ENCODE results near the gene PARP1. TPM values are rescaled to one million over a fixed set of nuclear protein-coding genes. Genes with fewer than 3 reads are reported as not detected.

The PARP1 gene
- total RNA-seq, 2 donors from 2014 or later: 70.3 TPM

GRCh38 chr1:226397011-226397926 is 10.6 kb downstream of the PARP1 start:
- H3K9me3 ChIP-seq: no peaks in the 10 kb centered on the region
- no peak for TF ChIP-seq CTCF (IDR thresholded peaks at IDR 0.05)
- peaks cover 18% of the 10 kb centered on the region for H3K36me3 ChIP-seq
- DNase-seq (ENCODE audit: low spot score): no peak
- ATAC-seq (ENCODE audit: insufficient number of reproducible peaks, low FRiP score, low read depth): no peak
- H3K4me3 ChIP-seq: no peak overlapping the region
- no peak overlapping the region for H3K27ac ChIP-seq
- H3K4me1 ChIP-seq (ENCODE audit: control insufficient read depth in 1 of 2, low read depth in 2 of 2): peaks cover 0 to 4% of the 10 kb centered on the region in 2 donors
- H3K27me3 ChIP-seq (replicated peaks; ENCODE audit: insufficient read depth): no peaks in the 10 kb centered on the region

- Histone ChIP-seq H3K36me3 (peaks cover 6% of the 10 kb centered on the region), H3K27ac (no peak overlapping the region), H3K27me3 (replicated peaks; ENCODE audit: insufficient read depth) (no peaks in the 10 kb centered on the region), H3K9me3 (no peaks in the 10 kb centered on the region), H3K4me3 (no peak overlapping the region), H3K4me1 (ENCODE audit: control insufficient read depth in 1 of 2, low read depth in 2 of 2) (peaks cover 0 to 4% of the 10 kb centered on the region in 2 donors)
- DNase-seq (ENCODE audit: low spot score) (no peak), ATAC-seq (ENCODE audit: insufficient number of reproducible peaks, low FRiP score, low read depth) (no peak)
- TF ChIP-seq CTCF (IDR thresholded peaks at IDR 0.05): no peak
Observed at GRCh38 chr1:226395753-226396152, 12.1 kb downstream of the PARP1 start.

- H3K36me3 ChIP-seq: peaks cover 6% of the 10 kb centered on the region
Observed at GRCh38 chr1:226394462-226394861, 13.4 kb downstream of the PARP1 start.

GRCh38 chr1:226390681-226391080 is 17.2 kb downstream of the PARP1 start:
- ATAC-seq (ENCODE audit: insufficient number of reproducible peaks, low FRiP score, low read depth) (no peak), DNase-seq (ENCODE audit: low spot score) (no peak)
- Histone ChIP-seq H3K4me1 (ENCODE audit: control insufficient read depth in 1 of 2, low read depth in 2 of 2) (no peaks in the 10 kb centered on the region), H3K9me3 (no peaks in the 10 kb centered on the region), H3K27ac (no peak overlapping the region), H3K4me3 (no peak overlapping the region), H3K27me3 (replicated peaks; ENCODE audit: insufficient read depth) (no peaks in the 10 kb centered on the region), H3K36me3 (peaks cover 32% of the 10 kb centered on the region)
- no peak for TF ChIP-seq CTCF (IDR thresholded peaks at IDR 0.05)

More at GRCh38 chr1:226394462-226394861, 13.4 kb downstream of the PARP1 start:
- no peaks in the 10 kb centered on the region for H3K9me3 ChIP-seq
- H3K27ac ChIP-seq: no peak overlapping the region
- no peak overlapping the region for H3K4me3 ChIP-seq
- no peak for TF ChIP-seq CTCF (IDR thresholded peaks at IDR 0.05)
- H3K4me1 ChIP-seq (ENCODE audit: control insufficient read depth in 1 of 2, low read depth in 2 of 2): peaks cover 0 to 4% of the 10 kb centered on the region in 2 donors
- ATAC-seq (ENCODE audit: insufficient number of reproducible peaks, low FRiP score, low read depth) (no peak), DNase-seq (ENCODE audit: low spot score) (no peak)
- no peaks in the 10 kb centered on the region for H3K27me3 ChIP-seq (replicated peaks; ENCODE audit: insufficient read depth)

- DNase-seq (ENCODE audit: low spot score): no peak
- no peaks in the 10 kb centered on the region for H3K9me3 ChIP-seq
- H3K36me3 ChIP-seq: peaks cover 50% of the 10 kb centered on the region
- H3K4me1 ChIP-seq (ENCODE audit: control insufficient read depth in 1 of 2, low read depth in 2 of 2): no peaks in the 10 kb centered on the region
- H3K27ac ChIP-seq: no peak overlapping the region
- H3K4me3 ChIP-seq: no peak overlapping the region
- no peak for TF ChIP-seq CTCF (IDR thresholded peaks at IDR 0.05)
- ATAC-seq (ENCODE audit: insufficient number of reproducible peaks, low FRiP score, low read depth): no peak
- H3K27me3 ChIP-seq (replicated peaks; ENCODE audit: insufficient read depth): no peaks in the 10 kb centered on the region
Observed at GRCh38 chr1:226388131-226388530, 19.8 kb downstream of the PARP1 start.
